ENCODE measurements around the gene RFX2.

RFX2 gene

DNA sequence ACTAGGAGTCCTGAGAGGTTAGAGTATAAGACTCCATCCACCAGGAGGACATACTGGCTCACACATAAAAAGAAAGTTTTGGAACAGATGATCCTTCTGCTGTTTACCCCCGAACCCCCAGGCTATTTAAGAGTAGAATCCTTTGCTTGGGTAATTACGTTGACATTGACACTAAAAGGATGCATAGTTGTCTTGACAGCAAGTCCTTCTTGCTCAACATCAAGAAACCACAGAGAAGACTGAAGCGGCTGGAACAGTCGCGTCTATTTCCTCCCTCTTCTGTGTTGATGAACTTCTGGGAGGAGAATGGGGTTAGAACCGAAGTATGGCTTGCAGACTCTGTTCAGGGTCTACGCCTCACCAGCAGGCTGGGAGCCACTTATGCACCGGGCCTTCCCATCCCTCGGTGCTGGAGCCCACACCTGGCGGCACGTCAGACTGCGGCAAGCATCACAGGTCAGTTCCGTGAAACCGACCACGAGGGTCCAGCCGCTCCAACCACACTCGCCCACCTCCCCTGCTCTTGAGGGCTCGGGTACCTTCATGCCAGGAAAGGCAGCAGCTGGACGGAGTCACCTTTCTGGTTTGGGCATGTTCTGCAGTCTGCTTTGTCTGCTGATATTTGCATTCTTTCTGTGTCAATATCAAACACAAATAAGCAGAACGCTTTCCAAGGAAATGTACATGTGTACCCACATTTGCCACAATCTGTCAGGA lies 90.0 kb downstream of the RFX2 start:
- Histone ChIP-seq H3K4me3 (ENCODE audit: low read length) (no peak overlapping the region), H3K27ac (ENCODE audit: low read depth, low read length) (no peak overlapping the region)

DNA sequence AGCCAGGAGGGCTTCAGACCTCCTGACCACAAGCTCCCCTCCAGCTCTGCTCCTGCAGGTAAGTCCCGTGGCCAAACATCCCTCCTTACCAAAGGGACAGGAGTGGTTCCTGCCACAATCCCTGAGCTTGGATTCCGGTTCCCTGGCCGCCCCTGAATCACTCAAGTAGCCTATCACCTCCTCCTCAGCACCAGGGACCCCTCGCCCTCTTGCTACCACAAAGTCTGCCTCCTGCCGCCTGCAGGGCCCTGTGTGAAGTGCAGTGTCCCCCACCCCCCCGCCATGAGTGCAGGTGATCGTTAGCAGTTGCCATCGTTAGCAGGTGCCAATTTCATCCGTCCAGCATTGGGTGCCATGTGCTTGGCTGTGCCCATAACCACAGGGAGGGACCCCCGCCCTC lies 91.5 kb downstream of the RFX2 start:
- H3K4me3 ChIP-seq (ENCODE audit: low read length) = no peak overlapping the region
- no peaks in the 10 kb centered on the region for H3K36me3 ChIP-seq (ENCODE audit: control insufficient read depth, low read length)
- no peak overlapping the region for H3K27ac ChIP-seq (ENCODE audit: low read depth, low read length)
- no peaks in the 10 kb centered on the region for H3K9me2 ChIP-seq (replicated peaks; ENCODE audit: control insufficient read depth, low read length)
- no peaks in the 10 kb centered on the region for H3F3A ChIP-seq (ENCODE audit: control insufficient read depth, insufficient read depth)
- H3K9me3 ChIP-seq (ENCODE audit: control insufficient read depth, insufficient read depth, low read length) = no peaks in the 10 kb centered on the region
- no peaks in the 10 kb centered on the region for H3K27me3 ChIP-seq (ENCODE audit: control insufficient read depth, low read length)
- H3K4me2 ChIP-seq (ENCODE audit: low read length) = no peak overlapping the region
- no peaks in the 10 kb centered on the region for H4K20me1 ChIP-seq (ENCODE audit: control insufficient read depth, insufficient read depth, low read depth, low read length)
- TF ChIP-seq EZH2phosphoT487 (IDR thresholded peaks at IDR 0.05; ENCODE audit: borderline replicate concordance, low read length) = no peak
- TF ChIP-seq, protein P1, sequence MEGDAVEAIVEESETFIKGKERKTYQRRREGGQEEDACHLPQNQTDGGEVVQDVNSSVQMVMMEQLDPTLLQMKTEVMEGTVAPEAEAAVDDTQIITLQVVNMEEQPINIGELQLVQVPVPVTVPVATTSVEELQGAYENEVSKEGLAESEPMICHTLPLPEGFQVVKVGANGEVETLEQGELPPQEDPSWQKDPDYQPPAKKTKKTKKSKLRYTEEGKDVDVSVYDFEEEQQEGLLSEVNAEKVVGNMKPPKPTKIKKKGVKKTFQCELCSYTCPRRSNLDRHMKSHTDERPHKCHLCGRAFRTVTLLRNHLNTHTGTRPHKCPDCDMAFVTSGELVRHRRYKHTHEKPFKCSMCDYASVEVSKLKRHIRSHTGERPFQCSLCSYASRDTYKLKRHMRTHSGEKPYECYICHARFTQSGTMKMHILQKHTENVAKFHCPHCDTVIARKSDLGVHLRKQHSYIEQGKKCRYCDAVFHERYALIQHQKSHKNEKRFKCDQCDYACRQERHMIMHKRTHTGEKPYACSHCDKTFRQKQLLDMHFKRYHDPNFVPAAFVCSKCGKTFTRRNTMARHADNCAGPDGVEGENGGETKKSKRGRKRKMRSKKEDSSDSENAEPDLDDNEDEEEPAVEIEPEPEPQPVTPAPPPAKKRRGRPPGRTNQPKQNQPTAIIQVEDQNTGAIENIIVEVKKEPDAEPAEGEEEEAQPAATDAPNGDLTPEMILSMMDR (IDR thresholded peaks at IDR 0.05; ENCODE audit: low read depth, low read length, poor library complexity, severe bottlenecking) = peak; percentile 58
- H3K79me2 ChIP-seq (ENCODE audit: control insufficient read depth, low read length) = no peaks in the 10 kb centered on the region
- no peaks in the 10 kb centered on the region for H3K4me1 ChIP-seq (ENCODE audit: control insufficient read depth, low read length)

More for the DNA sequence above, 90.0 kb downstream of the RFX2 start:
- Histone ChIP-seq H3K4me2 (ENCODE audit: low read length) (no peak overlapping the region), H3K9me3 (ENCODE audit: control insufficient read depth, insufficient read depth, low read length) (no peaks in the 10 kb centered on the region), H3F3A (ENCODE audit: control insufficient read depth, insufficient read depth) (no peaks in the 10 kb centered on the region), H4K20me1 (ENCODE audit: control insufficient read depth, insufficient read depth, low read depth, low read length) (no peaks in the 10 kb centered on the region), H3K36me3 (ENCODE audit: control insufficient read depth, low read length) (no peaks in the 10 kb centered on the region), H3K79me2 (ENCODE audit: control insufficient read depth, low read length) (no peaks in the 10 kb centered on the region), H3K9me2 (replicated peaks; ENCODE audit: control insufficient read depth, low read length) (no peaks in the 10 kb centered on the region), H3K4me1 (ENCODE audit: control insufficient read depth, low read length) (no peaks in the 10 kb centered on the region), H3K27me3 (ENCODE audit: control insufficient read depth, low read length) (no peaks in the 10 kb centered on the region)
- TF ChIP-seq, protein P1 (IDR thresholded peaks at IDR 0.05; ENCODE audit: low read depth, low read length, poor library complexity, severe bottlenecking) = no peak
- TF ChIP-seq EZH2phosphoT487 (IDR thresholded peaks at IDR 0.05; ENCODE audit: borderline replicate concordance, low read length) = no peak

DNA sequence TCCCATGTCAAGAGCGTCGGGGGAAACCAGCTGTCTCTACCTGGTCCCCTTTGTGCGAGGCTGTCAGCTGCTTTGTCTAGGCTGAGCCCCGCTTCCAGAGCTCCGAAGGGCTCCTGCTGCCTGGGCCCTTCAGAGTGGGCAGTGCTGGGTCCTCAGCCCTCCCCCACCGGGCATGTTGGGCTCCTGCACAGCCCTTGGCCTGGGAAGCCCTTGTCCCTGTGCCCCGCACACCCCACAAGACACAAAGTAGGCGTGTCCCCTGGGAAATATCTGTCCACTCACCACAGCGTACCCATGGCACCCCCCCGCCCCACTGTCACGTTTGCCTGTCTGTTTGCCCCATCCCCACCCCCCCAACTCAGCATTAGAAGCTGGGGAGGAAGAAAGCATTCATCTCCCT lies 92.7 kb downstream of the RFX2 start:
- Histone ChIP-seq H3K27ac (ENCODE audit: low read depth, low read length) (no peak overlapping the region), H3K4me1 (ENCODE audit: control insufficient read depth, low read length) (no peaks in the 10 kb centered on the region), H3K4me3 (ENCODE audit: low read length) (no peak overlapping the region), H3K9me2 (replicated peaks; ENCODE audit: control insufficient read depth, low read length) (no peaks in the 10 kb centered on the region), H3K9me3 (ENCODE audit: control insufficient read depth, insufficient read depth, low read length) (no peaks in the 10 kb centered on the region), H3K27me3 (ENCODE audit: control insufficient read depth, low read length) (no peaks in the 10 kb centered on the region), H4K20me1 (ENCODE audit: control insufficient read depth, insufficient read depth, low read depth, low read length) (no peaks in the 10 kb centered on the region), H3F3A (ENCODE audit: control insufficient read depth, insufficient read depth) (no peaks in the 10 kb centered on the region), H3K36me3 (ENCODE audit: control insufficient read depth, low read length) (no peaks in the 10 kb centered on the region), H3K79me2 (ENCODE audit: control insufficient read depth, low read length) (no peaks in the 10 kb centered on the region), H3K4me2 (ENCODE audit: low read length) (no peak overlapping the region)
- TF ChIP-seq, protein P1 (IDR thresholded peaks at IDR 0.05; ENCODE audit: low read depth, low read length, poor library complexity, severe bottlenecking) = no peak
- no peak for TF ChIP-seq EZH2phosphoT487 (IDR thresholded peaks at IDR 0.05; ENCODE audit: borderline replicate concordance, low read length)

Measured in DOHH2 (cell line).